NCI-H1436 treated with DMSO at 0.1 percent for 48 hours (cell line): Measurements from ENCODE around the gene RRBP1.

Experiments
- DNase-seq: peaks from one replicate; lab custom pipeline; 2025; lab: John Stamatoyannopoulos, UW

RRBP1 gene

GRCh38 chr20:17647391-17648314, 34.4 kb downstream of the RRBP1 start:
- DNase-seq, result no peak

GRCh38 chr20:17646961-17647301, 35.1 kb downstream of the RRBP1 start:
- no peak for DNase-seq

GRCh38 chr20:17646209-17646960, 35.7 kb downstream of the RRBP1 start:
- DNase-seq, result peak; percentile 50

DNA sequence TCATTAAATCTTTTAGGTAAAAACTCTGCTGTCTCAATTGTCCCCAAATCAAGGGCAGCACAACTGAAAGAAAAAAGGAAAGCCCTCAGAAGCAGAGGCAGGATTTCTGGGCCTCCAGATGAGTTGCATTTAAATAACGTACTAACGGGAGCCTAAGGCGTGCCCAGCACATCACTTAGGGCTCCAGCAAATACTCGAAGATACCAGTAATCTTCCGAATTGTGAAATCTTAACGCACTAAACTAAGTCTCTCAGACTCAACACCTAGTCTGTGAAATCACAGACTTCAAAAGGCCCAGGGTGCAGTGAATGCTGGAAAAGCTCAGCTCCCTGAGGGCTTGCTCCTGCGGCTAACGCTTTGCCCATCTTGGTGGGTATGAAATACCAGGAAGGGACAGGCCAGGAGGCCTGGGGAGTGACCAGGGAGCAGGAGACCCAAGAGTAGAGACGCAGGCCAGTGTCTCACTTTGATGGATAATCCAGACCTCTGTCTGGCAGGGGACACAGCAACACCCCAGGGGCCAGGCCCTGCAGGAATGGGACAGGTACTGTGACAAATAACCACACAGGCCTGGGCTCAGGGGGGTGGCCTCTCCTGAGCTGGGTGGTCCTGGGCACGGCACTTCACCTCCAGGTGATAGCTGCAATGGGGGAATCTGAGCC, 36.4 kb downstream of the RRBP1 start:
- no peak for DNase-seq

DNA sequence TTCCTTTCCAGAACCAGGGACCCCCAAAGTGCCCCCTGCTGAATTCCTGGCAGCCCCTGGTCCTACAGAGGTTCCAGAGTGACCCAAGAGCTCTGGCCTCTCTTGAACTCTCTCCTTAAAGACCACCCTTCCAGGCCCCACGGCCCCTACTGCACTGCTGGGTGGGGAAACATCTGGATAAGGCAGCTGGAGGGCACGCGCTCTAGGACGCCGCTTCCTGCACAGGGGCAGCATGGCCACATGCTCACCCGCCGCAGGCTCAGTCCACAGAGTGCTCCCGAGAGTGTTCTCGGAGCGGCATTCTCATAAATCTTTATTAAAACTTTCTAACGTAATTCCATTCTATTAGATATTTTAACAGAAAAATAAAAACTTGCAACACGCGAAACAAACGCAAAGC, 37.0 kb downstream of the RRBP1 start:
- DNase-seq, result no peak

DNA sequence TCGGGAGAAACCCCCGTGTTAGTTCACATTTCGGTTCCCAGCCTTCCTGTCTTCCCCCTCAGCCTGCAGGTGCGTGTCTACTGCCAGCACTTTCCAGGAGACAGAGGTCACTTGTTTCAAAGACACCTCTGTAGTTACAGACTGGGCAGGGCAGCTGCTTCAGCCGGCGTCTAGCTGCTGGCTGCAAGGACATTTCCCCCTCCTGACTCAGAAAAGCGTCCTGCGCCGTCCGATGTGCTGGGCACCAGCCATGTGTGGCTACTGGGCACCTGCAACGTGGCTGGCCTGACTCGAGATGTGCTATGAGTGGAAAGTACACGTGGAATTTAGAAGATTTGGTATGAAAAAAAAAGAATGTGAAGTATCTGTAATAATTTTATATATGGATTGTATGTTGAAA, 37.6 kb downstream of the RRBP1 start:
- no peak for DNase-seq

DNA sequence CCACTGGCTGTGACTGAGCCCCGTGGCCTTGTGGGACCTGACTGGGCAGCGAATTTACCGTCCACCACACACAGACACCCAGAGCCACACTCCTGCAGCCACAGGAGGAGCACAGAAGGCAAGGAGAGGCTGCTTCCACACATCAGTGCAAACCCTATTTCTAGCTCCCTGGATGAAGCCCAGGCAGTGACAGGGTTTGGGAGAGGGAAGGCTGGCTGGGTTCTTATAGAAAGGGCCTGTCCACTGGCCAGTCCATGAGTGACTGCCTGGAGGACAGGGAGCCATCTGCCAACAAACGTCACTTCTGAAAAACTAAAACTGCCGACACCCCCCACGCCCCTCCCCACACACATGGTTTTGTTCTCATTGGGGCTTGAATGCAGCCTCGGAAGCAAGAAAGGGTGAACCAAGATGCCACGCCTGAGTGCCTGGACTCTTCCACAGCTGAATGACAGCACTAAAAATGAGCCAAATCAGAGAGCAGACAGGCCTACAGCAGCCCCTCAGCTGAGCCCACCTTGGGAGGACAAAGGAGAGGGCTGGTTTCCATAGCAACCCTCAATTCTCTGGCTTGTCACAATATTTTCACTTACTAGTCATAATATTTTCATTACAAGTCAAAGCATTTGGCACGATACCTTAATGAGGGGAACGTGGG, 38.4 kb downstream of the RRBP1 start:
- DNase-seq, result no peak

GRCh38 chr20:17642404-17643269, 39.4 kb downstream of the RRBP1 start:
- no peak for DNase-seq

GRCh38 chr20:17641993-17642392, 40.0 kb downstream of the RRBP1 start:
- no peak for DNase-seq

DNA sequence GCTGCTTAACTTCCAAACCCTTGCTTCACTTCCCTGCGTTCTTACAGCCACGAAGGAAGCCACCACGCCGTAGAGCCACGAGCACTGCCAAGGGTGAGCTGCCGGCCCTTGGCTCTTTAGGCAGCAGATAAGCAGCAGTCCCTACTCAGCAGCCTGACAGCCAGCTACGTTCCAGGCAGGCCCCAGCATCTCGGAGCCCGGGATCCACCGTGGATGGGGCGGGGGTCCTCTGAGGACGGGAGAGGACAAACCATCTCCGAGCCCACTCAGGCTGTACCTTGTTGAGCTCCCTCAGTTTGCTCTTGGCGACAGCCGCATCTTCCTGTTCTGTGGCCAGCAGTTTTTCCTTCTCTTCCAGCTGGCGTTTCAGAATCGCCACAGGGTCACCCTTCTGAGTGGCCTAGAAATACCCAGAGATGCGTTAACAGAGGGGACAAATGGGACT, 40.5 kb downstream of the RRBP1 start:
- no peak for DNase-seq

GRCh38 chr20:17640875-17641378, 41.1 kb downstream of the RRBP1 start:
- DNase-seq, result no peak

- no peak for DNase-seq
Measured at GRCh38 chr20:17640146-17640874, 41.7 kb downstream of the RRBP1 start.

DNA sequence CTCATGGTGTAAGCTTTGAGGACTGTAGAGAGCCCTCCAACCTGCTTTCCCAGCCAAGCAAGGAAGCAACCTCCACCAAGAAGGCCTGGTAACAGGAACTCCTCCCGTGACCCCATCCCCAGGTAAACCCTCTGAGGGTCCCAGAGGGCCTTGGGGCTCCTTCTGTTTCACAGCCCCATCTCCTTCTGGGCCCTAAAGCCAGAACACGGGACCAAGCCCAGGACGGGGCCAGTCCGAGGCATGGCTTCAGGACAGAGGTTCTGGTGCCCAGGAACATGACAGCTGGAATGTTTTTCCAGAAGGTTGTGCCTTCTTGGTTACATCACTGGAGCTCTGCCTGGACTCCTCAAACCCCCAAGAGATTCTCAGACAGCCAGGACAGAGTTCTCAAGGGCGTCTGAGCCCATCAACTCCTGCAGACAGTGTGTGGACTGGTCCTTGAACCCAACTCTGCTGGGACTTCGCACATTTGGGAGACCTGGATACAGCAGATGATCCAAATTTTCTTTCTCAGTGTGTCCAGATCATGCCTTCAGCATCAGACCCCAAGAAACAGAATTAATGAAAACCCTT, 43.1 kb downstream of the RRBP1 start:
- DNase-seq, result no peak

DNA sequence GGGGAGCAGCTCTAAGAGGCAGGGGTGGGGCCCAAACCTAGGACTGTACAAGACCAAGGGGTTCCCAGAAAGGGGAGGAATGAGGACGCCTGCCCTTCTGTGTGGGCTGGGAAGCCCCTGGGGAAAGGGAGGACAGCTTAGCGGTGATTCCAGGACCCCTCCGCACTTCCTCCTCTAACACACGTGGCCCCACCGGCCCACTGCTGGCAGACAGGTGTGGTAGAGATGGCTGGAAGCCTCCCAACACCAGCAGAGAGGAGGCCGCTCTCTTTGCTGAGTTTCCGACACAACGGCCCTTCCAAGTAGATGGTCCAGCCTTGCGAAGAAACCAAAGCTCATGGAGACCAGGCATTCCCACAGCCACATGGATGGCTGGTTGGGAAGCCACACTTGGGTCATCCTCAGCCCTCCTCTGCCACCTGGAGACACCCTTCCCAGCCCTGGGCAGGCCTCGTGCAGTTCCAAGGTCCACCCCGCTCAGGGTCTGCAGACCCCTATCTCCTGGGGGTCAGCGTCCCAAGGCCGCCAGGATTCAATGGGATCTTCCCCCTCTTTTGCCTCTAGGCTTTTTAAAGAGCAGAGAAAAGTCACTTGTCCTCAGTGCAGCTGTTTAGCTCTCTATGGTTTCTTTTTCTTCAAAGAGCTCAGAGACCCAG, 43.9 kb downstream of the RRBP1 start:
- DNase-seq, result no peak

- no peak for DNase-seq
Measured at GRCh38 chr20:17637413-17637780, 44.6 kb downstream of the RRBP1 start.

DNA sequence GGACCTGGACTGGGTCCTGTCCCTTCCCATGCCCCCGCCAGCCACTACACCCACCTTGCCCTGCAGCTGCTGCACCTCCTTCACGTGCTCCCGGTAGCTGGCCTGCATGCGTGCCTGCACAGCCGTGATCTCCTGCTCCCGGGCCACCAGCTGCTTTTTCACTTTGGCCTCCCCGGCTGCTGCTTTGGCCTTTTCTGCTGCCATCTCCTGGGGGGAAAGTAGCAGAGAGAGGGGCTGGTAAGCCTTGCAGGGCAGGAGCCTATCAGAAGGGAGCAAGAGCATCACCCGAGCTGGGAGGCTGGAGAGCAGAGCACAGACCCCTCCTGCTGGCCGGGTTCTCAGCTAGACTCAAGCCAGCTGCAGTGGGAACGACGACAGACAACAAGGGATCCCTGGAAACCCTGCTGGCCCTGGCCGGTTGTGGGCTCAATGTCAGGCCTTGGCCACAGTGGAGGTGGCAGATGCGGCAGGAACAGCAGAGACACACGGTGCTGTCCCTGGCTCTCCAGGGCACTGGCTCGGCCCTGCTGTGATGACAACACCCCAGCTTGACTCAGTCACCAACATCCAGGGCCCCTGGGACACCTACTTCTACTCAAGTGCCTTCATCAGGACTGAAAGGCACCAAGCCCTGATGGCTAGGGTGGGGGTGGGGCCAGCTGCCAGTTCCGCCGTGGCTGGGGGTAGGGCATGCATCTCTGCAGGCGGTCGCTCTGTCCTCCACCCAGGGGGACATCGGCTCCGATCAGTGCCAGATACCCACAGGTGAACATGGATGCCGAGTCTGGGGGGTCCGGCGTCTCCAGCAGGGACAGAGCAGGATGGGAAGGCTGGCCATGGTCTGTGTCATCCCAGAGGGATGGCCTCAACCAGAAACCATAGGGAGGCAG, 45.3 kb downstream of the RRBP1 start:
- peak; percentile 60 for DNase-seq

DNA sequence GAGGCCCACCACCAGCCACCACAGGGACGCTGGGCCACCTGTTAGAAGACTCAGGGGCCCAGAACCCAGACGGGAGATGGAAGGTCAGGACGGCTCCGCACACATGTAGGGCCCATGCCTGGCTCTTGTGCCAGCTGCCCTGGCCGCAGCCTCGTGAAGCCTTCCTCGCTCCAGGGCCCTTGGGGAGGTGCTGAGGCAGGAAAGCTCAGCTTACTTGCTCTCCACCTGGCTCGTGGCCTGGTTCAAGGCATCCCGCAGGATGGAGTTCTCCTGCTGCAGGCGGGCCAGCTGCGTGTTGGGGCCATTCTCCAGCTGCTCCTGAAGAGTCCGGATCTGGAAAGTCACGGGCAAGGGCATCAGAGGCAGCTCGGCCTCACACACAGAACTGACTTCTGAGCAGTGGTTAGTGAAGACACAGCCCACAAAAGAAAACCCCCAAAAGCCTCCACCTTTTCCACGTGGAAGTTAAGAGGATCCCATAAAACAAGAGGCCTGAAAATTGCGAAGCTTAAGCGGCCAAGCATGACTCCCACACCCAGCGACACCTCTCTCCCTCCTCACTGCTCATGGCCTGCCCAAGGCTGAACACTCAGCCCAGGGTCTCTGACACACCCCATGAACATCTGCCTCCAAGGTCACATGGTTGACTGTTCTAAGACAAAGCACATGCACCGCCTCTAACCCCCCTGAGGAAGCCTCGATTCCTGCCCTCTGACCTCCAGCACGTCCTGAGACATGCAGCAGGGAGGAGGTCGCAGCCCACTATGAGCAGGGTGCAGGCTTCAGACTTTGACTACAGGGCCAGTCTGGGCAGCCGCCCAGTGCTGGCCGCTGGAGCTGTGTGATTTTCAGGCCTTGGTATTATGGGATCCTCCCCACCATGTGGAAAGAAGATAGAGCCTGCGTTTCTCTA, 46.5 kb downstream of the RRBP1 start:
- no peak for DNase-seq
